Measurements from ENCODE around the gene GPR3. TPM values are rescaled to one million over a fixed set of nuclear protein-coding genes. Genes with fewer than 3 reads are reported as not detected.
A peak's percentile ranks its signal among the peaks of the same experiment; 100 is the strongest.

GPR3 gene
- total RNA-seq, 4 donors from 2014 or later, result 0.67 TPM; not detected in 3

- WGBS, 2 donors (ENCODE audit: low coverage in 1 of 2), result 10% methylated on average over 2 of the region's 8 CpGs; no CpG with 5 or more reads in 1 of the 2 donors
- no peak overlapping the region for H3K4me3 ChIP-seq
- H3K36me3 ChIP-seq, result peaks cover 0 to 40% of the 10 kb centered on the region in 2 donors
- H3K27me3 ChIP-seq, result peaks cover 44% of the 10 kb centered on the region
- peaks cover 0 to 31% (median 20%) of the 10 kb centered on the region in 3 donors for H3K4me1 ChIP-seq
- no peaks in the 10 kb centered on the region for H3K9me3 ChIP-seq
- no peak for ATAC-seq
- TF ChIP-seq POLR2AphosphoS5 (IDR thresholded peaks at IDR 0.05), result no peak
- H3K27ac ChIP-seq, result peak overlapping the region in 3 of 4 donors; percentile 27 to 57 (median 48)
These were observed 40.8 kb upstream of the GPR3 start for GRCh38 chr1:27351541-27352107.

DNA sequence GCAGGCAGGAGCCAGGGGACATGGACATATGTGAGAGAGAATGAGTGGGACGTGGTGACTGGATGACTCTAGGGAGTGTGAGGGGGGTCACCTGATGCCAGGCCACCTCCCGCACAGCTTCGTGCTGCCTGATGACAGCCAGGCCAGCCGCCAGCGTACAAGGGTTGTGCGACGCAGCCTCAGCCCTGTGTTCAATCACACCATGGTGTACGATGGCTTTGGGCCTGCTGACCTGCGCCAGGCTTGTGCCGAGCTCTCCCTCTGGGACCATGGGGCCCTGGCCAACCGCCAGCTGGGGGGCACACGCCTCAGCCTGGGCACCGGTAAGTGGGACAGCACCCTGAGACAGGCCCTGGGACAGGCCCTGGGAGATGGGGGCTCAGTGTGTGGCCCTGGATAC is 39.3 kb upstream of the GPR3 start:
- Histone ChIP-seq H3K27ac (no peak overlapping the region), H3K4me1 (peaks cover 0 to 45% (median 23%) of the 10 kb centered on the region in 3 donors), H3K36me3 (peaks cover 0 to 56% of the 10 kb centered on the region in 2 donors), H3K4me3 (no peak overlapping the region), H3K27me3 (peaks cover 29% of the 10 kb centered on the region), H3K9me3 (no peaks in the 10 kb centered on the region)
- TF ChIP-seq CTCF (IDR thresholded peaks at IDR 0.05), result no peak
- no peak for TF ChIP-seq POLR2A (IDR thresholded peaks at IDR 0.05)
- TF ChIP-seq EP300 (IDR thresholded peaks at IDR 0.05), result no peak
- TF ChIP-seq POLR2AphosphoS5 (IDR thresholded peaks at IDR 0.05), result no peak
- 100% methylated on average over 3 of the region's 13 CpGs; no CpG with 5 or more reads in 1 of the 2 donors for WGBS, 2 donors (ENCODE audit: low coverage in 1 of 2)
- no peak for ATAC-seq

GRCh38 chr1:27353629-27354028 is 38.8 kb upstream of the GPR3 start:
- H3K27me3 ChIP-seq, result peaks cover 25% of the 10 kb centered on the region
- no peak for TF ChIP-seq EP300 (IDR thresholded peaks at IDR 0.05)
- no peak for TF ChIP-seq POLR2A (IDR thresholded peaks at IDR 0.05)
- no peak for TF ChIP-seq POLR2AphosphoS5 (IDR thresholded peaks at IDR 0.05)
- TF ChIP-seq CTCF (IDR thresholded peaks at IDR 0.05), result no peak
- ATAC-seq, result no peak
- peaks cover 0 to 60% of the 10 kb centered on the region in 2 donors for H3K36me3 ChIP-seq
- no peak overlapping the region for H3K27ac ChIP-seq
- H3K4me3 ChIP-seq, result no peak overlapping the region
- 80% methylated on average over 2 of the region's 3 CpGs; no CpG with 5 or more reads in 1 of the 2 donors for WGBS, 2 donors (ENCODE audit: low coverage in 1 of 2)
- no peaks in the 10 kb centered on the region for H3K9me3 ChIP-seq
- H3K4me1 ChIP-seq, result peaks cover 0 to 47% (median 23%) of the 10 kb centered on the region in 3 donors

DNA sequence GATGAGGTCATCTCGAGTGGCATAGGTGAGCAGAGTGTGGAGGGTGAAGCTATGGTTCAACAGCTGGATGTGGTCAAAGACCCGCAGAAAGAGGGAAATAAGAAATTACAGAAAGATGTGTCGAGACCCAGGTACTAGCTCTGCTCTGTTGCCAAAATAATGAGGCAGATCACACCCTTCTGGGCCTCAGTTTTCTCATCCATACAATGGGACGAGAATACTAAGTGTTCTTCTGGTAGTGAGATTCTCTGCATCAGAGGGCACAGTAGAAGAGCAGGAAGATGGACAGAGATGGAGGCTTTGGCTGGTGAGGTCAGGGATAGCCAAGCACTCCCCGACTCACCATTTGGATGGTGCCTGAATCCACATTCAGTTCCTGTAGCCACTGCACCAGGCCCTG is 36.7 kb upstream of the GPR3 start:
- peaks cover 5% of the 10 kb centered on the region for H3K27me3 ChIP-seq
- no peak overlapping the region for H3K27ac ChIP-seq
- no peak for ATAC-seq
- 82 to 92% methylated on average over 5 of the region's 5 CpGs for WGBS, 2 donors (ENCODE audit: low coverage in 1 of 2)
- H3K4me1 ChIP-seq, result peaks cover 0 to 36% (median 9%) of the 10 kb centered on the region in 3 donors
- TF ChIP-seq CTCF (IDR thresholded peaks at IDR 0.05) (no peak), POLR2A (IDR thresholded peaks at IDR 0.05) (no peak), EP300 (IDR thresholded peaks at IDR 0.05) (no peak), POLR2AphosphoS5 (IDR thresholded peaks at IDR 0.05) (no peak)
- H3K9me3 ChIP-seq, result no peaks in the 10 kb centered on the region
- H3K36me3 ChIP-seq, result peaks cover 0 to 81% of the 10 kb centered on the region in 2 donors
- no peak overlapping the region for H3K4me3 ChIP-seq

DNA sequence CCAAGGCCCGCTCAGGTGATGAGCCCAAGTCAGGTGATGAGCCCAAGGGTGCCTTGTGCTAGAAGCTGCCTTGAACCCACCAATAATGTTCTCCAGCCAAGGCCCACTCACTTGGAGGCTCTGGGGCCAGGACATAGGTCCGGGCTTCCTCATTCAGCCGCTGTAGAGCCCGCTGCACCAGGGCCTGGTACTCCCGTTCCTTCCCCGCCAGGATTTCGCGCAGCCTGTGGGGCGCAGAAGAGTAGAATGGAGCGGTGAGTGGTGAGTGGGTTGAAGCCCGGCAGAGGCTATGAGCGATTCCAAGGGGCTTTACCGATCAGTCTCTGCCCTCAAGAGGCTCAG is 36.2 kb upstream of the GPR3 start:
- H3K36me3 ChIP-seq, result peaks cover 0 to 86% of the 10 kb centered on the region in 2 donors

More for the DNA sequence above, 36.2 kb upstream of the GPR3 start:
- Histone ChIP-seq H3K27ac (no peak overlapping the region), H3K9me3 (no peaks in the 10 kb centered on the region), H3K27me3 (no peaks in the 10 kb centered on the region), H3K4me1 (peaks cover 0 to 36% (median 3%) of the 10 kb centered on the region in 3 donors), H3K4me3 (no peak overlapping the region)
- ATAC-seq, result no peak
- no peak for TF ChIP-seq EP300 (IDR thresholded peaks at IDR 0.05)
- no peak for TF ChIP-seq POLR2A (IDR thresholded peaks at IDR 0.05)
- no peak for TF ChIP-seq CTCF (IDR thresholded peaks at IDR 0.05)
- no peak for TF ChIP-seq POLR2AphosphoS5 (IDR thresholded peaks at IDR 0.05)
- 75 to 86% methylated on average over 1 to 2 of the region's 13 CpGs for WGBS, 2 donors (ENCODE audit: low coverage in 1 of 2)

Data from gastroesophageal sphincter (tissue), 4 donors.